Activated CD4-positive, alpha-beta T cell treated with anti-CD3 and anti-CD28 coated beads, Interleukin-10, Interleukin-2, amounts not matched to agents 100 ng/mL and 50 ng/mL, durations not matched to agents 16 hours and 8 hours (primary cell): ENCODE measurements around the gene FAM76B.

ENCODE experiments used
- DNase-seq: peaks from one replicate; pipeline ENCODE4 v3.0.0-alpha.2; 2020

The FAM76B gene

GRCh38 chr11:95728790-95729189 is 60.8 kb downstream of the FAM76B start:
- no peak for DNase-seq

- DNase-seq = no peak
Observed at GRCh38 chr11:95728094-95728493, 61.5 kb downstream of the FAM76B start.

GRCh38 chr11:95727620-95728019 is 62.0 kb downstream of the FAM76B start:
- DNase-seq = no peak

GRCh38 chr11:95727111-95727510 is 62.5 kb downstream of the FAM76B start:
- no peak for DNase-seq

- DNase-seq = no peak
Observed at GRCh38 chr11:95725196-95725595, 64.4 kb downstream of the FAM76B start.

- DNase-seq = no peak
Observed at GRCh38 chr11:95723361-95723942, 66.1 kb downstream of the FAM76B start.

- DNase-seq = no peak
Observed at GRCh38 chr11:95720195-95720594, 69.4 kb downstream of the FAM76B start.
